ENCODE data around the gene ARFGAP1. TPM values are rescaled to one million over a fixed set of nuclear protein-coding genes. Genes with fewer than 3 reads are reported as not detected.

ARFGAP1 gene
- total RNA-seq, 1 donor from 2014 or later, result 96.3 TPM

GRCh38 chr20:63318391-63319163 lies 46.0 kb downstream of the ARFGAP1 start:
- no peak for DNase-seq (ENCODE audit: low read depth)

GRCh38 chr20:63319164-63320040 lies 46.8 kb downstream of the ARFGAP1 start:
- no peak for DNase-seq (ENCODE audit: low read depth)

- no peak for DNase-seq (ENCODE audit: low read depth)
Observed at GRCh38 chr20:63320041-63320511, 47.5 kb downstream of the ARFGAP1 start.

- DNase-seq (ENCODE audit: low read depth), result no peak
Observed at GRCh38 chr20:63320616-63321147, 48.1 kb downstream of the ARFGAP1 start.

GRCh38 chr20:63321148-63321831 lies 48.7 kb downstream of the ARFGAP1 start:
- DNase-seq (ENCODE audit: low read depth), result peak; percentile 51

GRCh38 chr20:63322146-63322932 lies 49.7 kb downstream of the ARFGAP1 start:
- no peak for DNase-seq (ENCODE audit: low read depth)

- no peak for DNase-seq (ENCODE audit: low read depth)
Observed at GRCh38 chr20:63322933-63323273, 50.3 kb downstream of the ARFGAP1 start.

- DNase-seq (ENCODE audit: low read depth), result no peak
Observed at GRCh38 chr20:63323357-63323981, 50.9 kb downstream of the ARFGAP1 start.

GRCh38 chr20:63325021-63325471 lies 52.4 kb downstream of the ARFGAP1 start:
- DNase-seq (ENCODE audit: low read depth), result no peak

GRCh38 chr20:63325554-63326313 lies 53.1 kb downstream of the ARFGAP1 start:
- no peak for DNase-seq (ENCODE audit: low read depth)

- DNase-seq (ENCODE audit: low read depth), result no peak
Observed at GRCh38 chr20:63326314-63327230, 54.0 kb downstream of the ARFGAP1 start.

GRCh38 chr20:63327231-63327745 lies 54.7 kb downstream of the ARFGAP1 start:
- DNase-seq (ENCODE audit: low read depth), result no peak

- DNase-seq (ENCODE audit: low read depth), result no peak
Observed at GRCh38 chr20:63328026-63328700, 55.5 kb downstream of the ARFGAP1 start.

GRCh38 chr20:63328718-63329275 lies 56.2 kb downstream of the ARFGAP1 start:
- no peak for DNase-seq (ENCODE audit: low read depth)

GRCh38 chr20:63329331-63330083 lies 56.9 kb downstream of the ARFGAP1 start:
- no peak for DNase-seq (ENCODE audit: low read depth)

GRCh38 chr20:63330084-63330760 lies 57.6 kb downstream of the ARFGAP1 start:
- DNase-seq (ENCODE audit: low read depth), result no peak
